ENCODE results near the gene WWOX. TPM values are rescaled to one million over a fixed set of nuclear protein-coding genes. Genes with fewer than 3 reads are reported as not detected.

The WWOX gene
- total and polyA plus RNA-seq, 2 of the 8 experiments (the other 6 are each of a cell fraction or from before 2014, with no cell fraction given), result 5.4 to 16.7 TPM

DNA sequence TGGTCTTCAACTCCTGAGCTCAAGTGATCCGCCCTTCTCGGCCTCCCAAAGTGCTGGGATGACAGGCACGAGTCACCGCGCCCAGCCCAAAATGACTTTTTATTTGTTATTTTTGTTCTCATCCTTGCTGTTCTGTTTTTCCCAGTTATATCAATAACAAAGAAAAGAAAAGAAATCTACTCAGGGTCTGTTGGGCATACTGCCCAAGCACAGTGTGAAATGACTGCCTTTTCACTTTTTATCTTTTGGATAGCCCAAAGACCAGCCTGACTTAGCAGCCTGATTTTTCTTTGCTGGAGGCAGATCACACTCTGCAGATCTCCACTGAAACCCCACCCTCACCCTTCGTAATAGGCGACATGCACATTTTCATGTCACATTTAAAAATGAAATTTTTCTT lies 1007.8 kb downstream of the WWOX start (continued):
- no peak for TF ChIP-seq RFX5 (IDR thresholded peaks at IDR 0.05; ENCODE audit: borderline replicate concordance, low read depth, low read length)
- TF ChIP-seq RNF2 (IDR thresholded peaks at IDR 0.05; ENCODE audit: borderline replicate concordance, low read depth, low read length, missing control alignments, poor library complexity, severe bottlenecking), result no peak

All from H1 (cell line).